Fibroblast of mammary gland (primary cell): Measurements from ENCODE around the gene MAGI3.

Experiments
- DNase-seq: peaks from one replicate; pipeline ENCODE4 v3.0.0-alpha.2; 2010; ENCODE audit warnings: low read depth
- H3K4me3 ChIP-seq: 2 replicates; pipeline ENCODE4 v1.5.1; 2011; ENCODE audit warnings: low read depth, mild to moderate bottlenecking, low read length, moderate library complexity; ENCODE audit not compliant: control insufficient read depth
- TF ChIP-seq, protein P1 (sequence below): conservative IDR thresholded peaks from 2 replicates; pipeline ENCODE4 v1.5.1; 2011; ENCODE audit warnings: low read depth, low read length, inconsistent platforms; ENCODE audit not compliant: control insufficient read depth, insufficient read depth

The MAGI3 gene

DNA sequence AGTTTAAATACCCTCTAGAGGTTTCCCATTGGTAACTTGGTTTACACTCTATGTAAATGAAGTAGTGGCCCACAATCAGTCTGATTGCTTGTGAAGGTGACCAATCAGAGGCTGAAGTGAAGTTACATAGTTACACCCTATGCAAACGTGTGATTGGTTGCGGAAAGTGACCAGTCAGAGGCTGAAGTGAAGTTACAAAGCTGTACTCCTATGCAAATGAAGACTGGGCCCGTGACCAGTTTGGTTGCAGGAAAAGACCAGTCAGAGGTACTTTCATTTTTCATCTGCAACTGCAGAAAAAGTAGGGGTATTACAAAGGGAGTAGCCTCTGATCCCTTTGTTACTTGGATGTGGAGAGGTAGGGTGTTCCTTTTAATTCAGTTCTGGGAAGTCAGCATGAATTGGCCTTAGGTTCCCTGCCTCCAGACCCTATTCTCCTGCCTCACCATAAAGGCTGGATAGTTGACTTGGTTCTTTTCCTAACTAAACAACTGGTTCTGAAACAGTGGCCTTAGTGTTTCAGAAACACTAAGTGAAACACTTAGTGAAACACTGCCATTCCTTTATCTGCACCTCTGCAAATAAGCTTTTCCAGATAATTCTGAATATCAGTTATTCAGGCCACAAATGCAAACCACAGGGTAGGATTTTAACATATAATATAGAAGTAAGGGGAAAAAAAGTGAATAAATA is 39.3 kb downstream of the MAGI3 start:
- H3K4me3 ChIP-seq = no peak overlapping the region
- TF ChIP-seq, protein P1, sequence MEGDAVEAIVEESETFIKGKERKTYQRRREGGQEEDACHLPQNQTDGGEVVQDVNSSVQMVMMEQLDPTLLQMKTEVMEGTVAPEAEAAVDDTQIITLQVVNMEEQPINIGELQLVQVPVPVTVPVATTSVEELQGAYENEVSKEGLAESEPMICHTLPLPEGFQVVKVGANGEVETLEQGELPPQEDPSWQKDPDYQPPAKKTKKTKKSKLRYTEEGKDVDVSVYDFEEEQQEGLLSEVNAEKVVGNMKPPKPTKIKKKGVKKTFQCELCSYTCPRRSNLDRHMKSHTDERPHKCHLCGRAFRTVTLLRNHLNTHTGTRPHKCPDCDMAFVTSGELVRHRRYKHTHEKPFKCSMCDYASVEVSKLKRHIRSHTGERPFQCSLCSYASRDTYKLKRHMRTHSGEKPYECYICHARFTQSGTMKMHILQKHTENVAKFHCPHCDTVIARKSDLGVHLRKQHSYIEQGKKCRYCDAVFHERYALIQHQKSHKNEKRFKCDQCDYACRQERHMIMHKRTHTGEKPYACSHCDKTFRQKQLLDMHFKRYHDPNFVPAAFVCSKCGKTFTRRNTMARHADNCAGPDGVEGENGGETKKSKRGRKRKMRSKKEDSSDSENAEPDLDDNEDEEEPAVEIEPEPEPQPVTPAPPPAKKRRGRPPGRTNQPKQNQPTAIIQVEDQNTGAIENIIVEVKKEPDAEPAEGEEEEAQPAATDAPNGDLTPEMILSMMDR = no peak
- DNase-seq = no peak

DNA sequence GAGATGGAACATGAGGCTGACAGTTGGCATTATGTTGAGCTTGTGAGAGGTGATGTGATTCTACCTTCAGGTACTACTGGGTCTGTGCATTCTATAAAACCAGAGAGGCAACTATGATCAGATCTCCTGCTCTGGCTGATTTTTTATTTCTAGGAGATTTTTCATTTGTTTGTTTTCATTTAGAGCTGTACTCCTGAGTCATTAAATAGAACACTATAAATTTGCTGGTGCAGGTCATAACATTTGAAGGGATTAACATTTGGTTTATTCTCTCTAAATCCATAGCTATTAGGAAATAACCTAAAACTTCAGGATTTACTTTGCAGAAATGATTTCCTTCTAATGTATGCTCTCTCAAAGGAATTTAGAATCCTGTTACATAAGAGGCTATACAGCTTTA is 42.9 kb downstream of the MAGI3 start:
- TF ChIP-seq, protein P1 = no peak
- peak; percentile 14 for DNase-seq

DNA sequence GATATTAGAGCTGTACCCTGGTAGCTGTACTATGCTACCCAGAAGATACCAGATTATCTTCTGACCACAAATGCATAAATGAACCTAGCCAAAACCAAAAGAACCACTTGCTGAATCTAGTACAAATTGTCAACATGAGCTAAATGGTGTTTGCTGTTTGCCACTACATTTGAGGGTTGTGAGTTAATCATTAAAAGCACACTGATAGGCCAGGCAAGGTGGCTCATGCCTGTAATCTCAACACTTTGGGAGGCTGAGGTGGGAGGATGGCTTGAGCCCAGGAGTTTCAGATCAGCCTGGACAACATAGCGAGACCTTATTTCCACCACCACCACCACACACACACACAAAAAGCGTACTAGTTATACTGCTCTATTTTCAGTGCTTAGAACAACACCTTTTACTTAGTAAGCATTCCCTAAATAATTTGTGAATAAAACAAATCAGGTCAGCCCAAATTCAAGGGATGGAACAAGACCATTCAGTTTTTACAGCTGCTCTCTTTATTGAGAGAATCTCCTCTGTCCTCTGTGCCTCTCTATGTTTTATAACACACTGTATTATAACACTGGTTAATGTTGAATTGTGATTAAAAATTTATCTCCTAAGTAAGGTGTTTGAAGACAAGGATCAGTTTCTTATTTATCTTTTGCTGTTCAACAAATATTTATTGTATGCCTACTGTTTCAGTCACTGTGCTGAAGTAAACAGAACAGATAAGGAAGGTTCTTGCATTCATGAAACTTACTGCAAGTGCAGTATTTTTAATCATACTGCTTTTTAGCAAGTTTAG is 44.0 kb downstream of the MAGI3 start:
- no peak overlapping the region for H3K4me3 ChIP-seq
- TF ChIP-seq, protein P1 = no peak
- no peak for DNase-seq

More for the DNA sequence above, 42.9 kb downstream of the MAGI3 start:
- no peak overlapping the region for H3K4me3 ChIP-seq

DNA sequence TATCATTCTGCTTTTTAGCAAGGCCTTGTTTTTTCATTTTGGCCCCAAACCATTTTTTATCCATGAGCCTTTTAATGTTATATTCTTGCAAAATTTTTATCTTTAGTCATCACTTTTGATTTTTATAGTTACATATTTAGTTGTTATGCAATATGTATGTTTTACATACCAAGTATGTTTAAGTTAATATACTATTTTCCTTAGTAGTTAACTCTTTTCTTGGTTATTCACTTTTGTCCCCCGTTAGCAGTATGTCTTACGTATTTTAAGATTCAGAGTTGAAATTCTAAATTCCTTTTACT is 44.5 kb downstream of the MAGI3 start:
- TF ChIP-seq, protein P1 = no peak
- no peak for DNase-seq
- no peak overlapping the region for H3K4me3 ChIP-seq

DNA sequence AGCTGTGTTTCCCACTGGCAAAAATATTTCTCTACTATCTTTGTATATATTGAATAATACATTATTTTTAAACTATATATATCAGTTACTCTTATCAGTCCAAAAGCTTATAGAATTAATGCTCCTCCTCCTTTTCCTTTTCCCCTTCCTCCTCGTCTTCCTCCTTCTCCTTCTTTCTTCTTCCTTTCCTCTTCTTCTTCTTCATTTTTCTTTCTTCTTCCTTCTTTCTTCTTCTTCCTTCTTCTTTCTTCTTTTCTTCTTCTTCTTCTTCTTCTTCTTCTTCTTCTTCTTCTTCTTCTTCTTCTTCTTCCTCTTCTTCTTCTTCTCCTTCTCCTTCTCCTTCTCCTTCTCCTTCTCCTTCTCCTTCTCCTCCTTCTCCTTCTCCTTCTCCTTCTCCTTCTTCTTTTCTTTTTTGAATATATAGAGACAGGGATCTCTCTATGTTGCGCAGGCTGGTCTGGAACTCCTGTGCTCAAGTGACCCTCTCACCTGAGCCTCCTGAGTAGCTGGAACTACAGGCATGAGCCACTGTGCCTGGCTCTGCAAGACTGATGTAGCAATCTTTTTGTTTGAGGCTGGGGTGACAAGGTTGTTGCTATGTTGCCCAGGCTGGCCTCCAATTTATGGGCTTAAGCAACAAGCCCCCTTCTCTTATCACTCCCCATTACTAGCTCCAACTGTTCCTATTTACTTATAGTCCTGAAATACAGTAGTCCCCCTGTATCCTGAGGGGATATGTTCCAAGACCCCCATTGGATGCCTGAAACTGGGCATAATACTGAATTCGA is 47.4 kb downstream of the MAGI3 start:
- no peak for DNase-seq
- H3K4me3 ChIP-seq = no peak overlapping the region
- TF ChIP-seq, protein P1 = no peak

DNA sequence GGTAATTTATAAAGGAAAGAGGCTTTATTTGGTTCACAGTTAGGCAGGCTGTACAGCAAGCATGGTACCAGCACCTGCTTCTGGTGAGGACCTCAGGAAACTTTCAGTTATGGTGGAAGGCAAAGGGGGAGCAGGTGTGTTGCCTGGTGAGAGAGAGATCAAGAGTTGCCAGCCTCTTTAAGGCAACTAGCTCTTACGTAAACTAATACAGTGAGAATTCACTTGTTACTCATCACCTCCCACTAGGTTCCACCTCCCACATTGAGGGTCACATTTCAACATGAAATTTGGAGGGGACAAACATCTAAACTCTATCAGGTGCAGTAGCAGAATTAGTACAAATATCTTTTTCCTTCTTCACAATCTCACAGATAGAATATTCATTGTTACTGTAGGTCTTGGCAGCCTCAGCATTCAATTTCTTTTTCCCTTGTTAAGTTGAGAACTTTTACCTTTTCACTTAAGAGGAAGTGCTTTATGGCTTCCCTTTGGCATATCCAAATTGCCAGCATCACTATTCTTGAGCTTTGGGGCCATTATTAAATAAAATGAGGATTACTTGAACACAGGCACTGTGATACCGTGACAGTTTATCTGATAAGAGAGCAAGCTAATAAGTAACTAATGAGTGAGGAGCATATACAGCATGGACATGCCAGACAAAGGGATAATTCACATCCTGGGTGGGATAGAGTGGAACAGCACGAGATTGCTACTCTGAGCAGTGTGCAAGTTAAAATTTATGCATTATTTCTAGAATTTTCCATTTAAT is 48.4 kb downstream of the MAGI3 start:
- DNase-seq = no peak
- no peak overlapping the region for H3K4me3 ChIP-seq
- TF ChIP-seq, protein P1 = no peak
